ENCODE results near the gene RBM17. TPM values are rescaled to one million over a fixed set of nuclear protein-coding genes. Genes with fewer than 3 reads are reported as not detected.

Gene RBM17
- total and polyA plus RNA-seq, 2 of the 4 experiments (the other 2 are of a cell fraction): 24.6 to 56.7 TPM

GRCh38 chr10:6108631-6109443 is 20.0 kb downstream of the RBM17 start:
- peaks cover 40% of the 10 kb centered on the region for H3K36me3 ChIP-seq (ENCODE audit: control insufficient read depth, insufficient read depth, low read length)
- CTCF ChIA-PET: interaction anchor here (0.6 to 1.1 kb wide), 2 partner anchors 15 to 293 kb away, joined by 3 to 4 read pairs; no protein-coding TSS in a partner anchor
- H2BK20ac ChIP-seq (ENCODE audit: low read depth, low read length): no peak overlapping the region
- peak; percentile 61 for DNase-seq
- H2BK5ac ChIP-seq (ENCODE audit: low read depth, low read length, poor library complexity, severe bottlenecking): no peak overlapping the region
- H4K8ac ChIP-seq (ENCODE audit: low read depth in 2 of 2, low read length in 2 of 2): no peak overlapping the region
- no CpG with 5 or more reads among the region's 12 CpGs for WGBS, 2 experiments (ENCODE audit: extremely low coverage in 2 of 2, insufficient read length in 1 of 2)
- no peak overlapping the region for H4K5ac ChIP-seq (ENCODE audit: low read depth, low read length)
- H3K4me1 ChIP-seq (ENCODE audit: control insufficient read depth, insufficient read depth, low read length): peaks cover 4% of the 10 kb centered on the region
- H2AFZ ChIP-seq (replicated peaks; ENCODE audit: low read length, poor library complexity): no peak overlapping the region
- no peak overlapping the region for H3K4me3 ChIP-seq (ENCODE audit: insufficient read depth, low read depth, low read length)
- no peak overlapping the region for H4K91ac ChIP-seq (ENCODE audit: insufficient read depth, low read depth, low read length)
- POLR2A ChIA-PET (ENCODE audit: unreplicated experiment): no interaction called here
- no peak overlapping the region for H3K23ac ChIP-seq (ENCODE audit: low read depth, low read length)
- ATAC-seq (ENCODE audit: low read depth): peak; percentile 53
- H3K9me3 ChIP-seq (ENCODE audit: control insufficient read depth, insufficient read depth, low read length): no peaks in the 10 kb centered on the region
- dilution Hi-C loops (cut with HindIII; ENCODE audit: low sequenced_read_pairs, unreplicated experiment) (no loop called here), intact Hi-C loops (cut with micrococcal nuclease) (loop anchor here (1.0 kb wide), 3 partner anchors 42 to 292 kb away; partner anchors contain the start of gene PFKFB3), in situ Hi-C loops (cut with MboI; ENCODE audit: low sequenced_read_pairs) (no loop called here)
- no peak overlapping the region for H3K18ac ChIP-seq (ENCODE audit: low read depth, low read length)
- H2BK15ac ChIP-seq (ENCODE audit: low read depth, low read length): no peak overlapping the region
- H3K79me1 ChIP-seq (ENCODE audit: low read depth in 1 of 2, low read length in 2 of 2): peaks cover 24 to 47% of the 10 kb centered on the region in 2 experiments
- no peak overlapping the region for H2BK120ac ChIP-seq (ENCODE audit: low read depth, low read length)
- H3K27me3 ChIP-seq (ENCODE audit: control insufficient read depth, insufficient read depth, low read length): no peaks in the 10 kb centered on the region
- H3K27ac ChIP-seq (ENCODE audit: insufficient read depth, low read length): no peak overlapping the region
- no peak overlapping the region for H2AK9ac ChIP-seq (replicated peaks; ENCODE audit: low read depth, low read length, poor library complexity)
- no peak overlapping the region for H3K14ac ChIP-seq (replicated peaks; ENCODE audit: low read depth, low read length)
- no peak overlapping the region for H3K4me2 ChIP-seq (ENCODE audit: low read depth, low read length)
- BruUV-seq (replicated peaks): no TSS peak
- H3K9me1 ChIP-seq (ENCODE audit: insufficient read depth, low read length): peaks cover 4% of the 10 kb centered on the region; the same call in 1 of the 2 replicates
- TF ChIP-seq SMC3 (IDR thresholded peaks at IDR 0.05; ENCODE audit: low read depth, low read length): peak; percentile 87
- TF ChIP-seq CTCF (conservative IDR thresholded peaks at IDR 0.05; ENCODE audit: low read depth, low read length): peak; percentile 79
- TF ChIP-seq RAD21 (IDR thresholded peaks at IDR 0.05; ENCODE audit: low read length): peak; percentile 86
- TF ChIP-seq POLR2A (IDR thresholded peaks at IDR 0.05; ENCODE audit: low read depth, low read length): no peak
- H3K56ac ChIP-seq (ENCODE audit: extremely low read depth, insufficient read depth, low read length): no peak overlapping the region
- peaks cover 8% of the 10 kb centered on the region; the same call in 1 of the 2 replicates for H4K20me1 ChIP-seq (ENCODE audit: insufficient read depth, low read length)
- H3K4ac ChIP-seq (ENCODE audit: low read depth, low read length): no peak overlapping the region
- no peak overlapping the region for H3K9ac ChIP-seq (ENCODE audit: low read depth, low read length)
- H2AK5ac ChIP-seq (ENCODE audit: low read depth, low read length): no peak overlapping the region

Measured in IMR-90 (cell line).